Muscle layer of colon (tissue), 2 donors: ENCODE data around the gene HK2.

ENCODE experiments used
- H3K27ac ChIP-seq: one replicate; pipeline ENCODE4 v1.7.0; 2013; ENCODE audit warnings: low read depth, mild to moderate bottlenecking, low read length, moderate library complexity
- H3K27me3 ChIP-seq, 2 donors: one replicate each; pipeline ENCODE4 v1.7.0; 2013; ENCODE audit warnings: low read length in 2 of 2, mild to moderate bottlenecking in 2 of 2; ENCODE audit not compliant: insufficient read depth in 2 of 2, control insufficient read depth in 1 of 2
- H3K36me3 ChIP-seq: one replicate; pipeline ENCODE4 v1.7.0; 2013; ENCODE audit warnings: mild to moderate bottlenecking, low read length; ENCODE audit not compliant: insufficient read depth
- H3K4me1 ChIP-seq: one replicate; pipeline ENCODE4 v1.7.0; 2013; ENCODE audit warnings: mild to moderate bottlenecking, low read length; ENCODE audit not compliant: insufficient read depth
- H3K4me3 ChIP-seq, 2 donors: one replicate each; pipeline ENCODE4 v1.7.0; 2013; ENCODE audit warnings: low read length in 2 of 2, low read depth in 1 of 2, mild to moderate bottlenecking in 1 of 2, moderate library complexity in 1 of 2
- H3K9ac ChIP-seq: one replicate; pipeline ENCODE4 v1.7.0; 2013; ENCODE audit warnings: low read length
- H3K9me3 ChIP-seq: one replicate; pipeline ENCODE4 v1.7.0; 2013; ENCODE audit warnings: mild to moderate bottlenecking, low read length
- donor health status: abdominal sarcoma.
- donor health status: Adenocarcinoma of cecum.

HK2 gene

DNA sequence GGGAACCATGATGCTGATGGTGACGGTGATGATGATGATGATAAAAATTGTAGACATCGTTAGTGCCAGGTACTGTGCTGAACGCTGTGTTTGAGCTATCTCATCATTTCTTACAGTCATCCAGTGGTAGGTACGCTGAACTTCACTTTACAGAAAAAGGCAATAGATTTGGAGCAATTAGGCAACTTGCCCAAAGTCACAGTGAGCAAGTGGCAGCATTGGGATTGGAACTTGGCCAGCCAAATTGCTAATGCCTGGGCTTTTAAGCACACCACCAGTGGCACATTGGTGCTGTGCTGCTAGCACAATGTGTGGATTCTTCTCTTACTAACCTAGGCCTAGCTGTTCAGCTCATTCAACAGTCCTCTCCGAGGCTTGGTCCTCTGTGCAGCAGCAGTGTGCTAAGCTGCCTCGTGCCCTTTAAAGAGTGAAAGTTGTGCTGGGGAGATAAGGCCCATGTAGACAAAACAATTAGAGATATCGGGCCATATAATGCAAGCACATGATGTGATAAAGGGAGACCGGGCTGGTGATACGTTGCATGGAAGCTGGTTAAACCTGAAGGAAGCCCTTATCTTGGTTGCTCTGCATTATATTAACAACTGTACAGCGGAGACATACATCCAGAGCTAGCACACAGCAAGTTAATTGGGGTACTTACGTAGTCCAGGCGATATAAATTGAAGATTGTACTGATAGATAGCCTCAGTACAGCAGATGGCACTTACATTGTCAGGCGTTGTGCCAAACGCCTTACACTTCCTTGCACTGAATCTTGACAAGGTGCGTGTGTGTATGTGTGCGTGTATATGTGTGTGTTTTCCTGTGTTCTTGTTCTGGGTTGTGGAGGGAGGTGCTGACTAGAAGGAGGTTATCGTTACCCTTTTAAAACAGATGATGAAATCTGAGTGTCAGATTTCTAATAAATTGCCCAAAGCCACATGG is 28.4 kb downstream of the HK2 start:
- Histone ChIP-seq H3K9me3 (no peaks in the 10 kb centered on the region), H3K27me3 (no peaks in the 10 kb centered on the region), H3K4me1 (no peaks in the 10 kb centered on the region), H3K9ac (no peak overlapping the region), H3K4me3 (no peak overlapping the region), H3K27ac (no peak overlapping the region), H3K36me3 (no peaks in the 10 kb centered on the region)

GRCh38 chr2:74863802-74864248 is 29.9 kb downstream of the HK2 start:
- H3K36me3 ChIP-seq: no peaks in the 10 kb centered on the region
- no peaks in the 10 kb centered on the region for H3K27me3 ChIP-seq
- no peak overlapping the region for H3K4me3 ChIP-seq
- no peaks in the 10 kb centered on the region for H3K9me3 ChIP-seq
- no peaks in the 10 kb centered on the region for H3K4me1 ChIP-seq
- H3K9ac ChIP-seq: no peak overlapping the region
- H3K27ac ChIP-seq: no peak overlapping the region

DNA sequence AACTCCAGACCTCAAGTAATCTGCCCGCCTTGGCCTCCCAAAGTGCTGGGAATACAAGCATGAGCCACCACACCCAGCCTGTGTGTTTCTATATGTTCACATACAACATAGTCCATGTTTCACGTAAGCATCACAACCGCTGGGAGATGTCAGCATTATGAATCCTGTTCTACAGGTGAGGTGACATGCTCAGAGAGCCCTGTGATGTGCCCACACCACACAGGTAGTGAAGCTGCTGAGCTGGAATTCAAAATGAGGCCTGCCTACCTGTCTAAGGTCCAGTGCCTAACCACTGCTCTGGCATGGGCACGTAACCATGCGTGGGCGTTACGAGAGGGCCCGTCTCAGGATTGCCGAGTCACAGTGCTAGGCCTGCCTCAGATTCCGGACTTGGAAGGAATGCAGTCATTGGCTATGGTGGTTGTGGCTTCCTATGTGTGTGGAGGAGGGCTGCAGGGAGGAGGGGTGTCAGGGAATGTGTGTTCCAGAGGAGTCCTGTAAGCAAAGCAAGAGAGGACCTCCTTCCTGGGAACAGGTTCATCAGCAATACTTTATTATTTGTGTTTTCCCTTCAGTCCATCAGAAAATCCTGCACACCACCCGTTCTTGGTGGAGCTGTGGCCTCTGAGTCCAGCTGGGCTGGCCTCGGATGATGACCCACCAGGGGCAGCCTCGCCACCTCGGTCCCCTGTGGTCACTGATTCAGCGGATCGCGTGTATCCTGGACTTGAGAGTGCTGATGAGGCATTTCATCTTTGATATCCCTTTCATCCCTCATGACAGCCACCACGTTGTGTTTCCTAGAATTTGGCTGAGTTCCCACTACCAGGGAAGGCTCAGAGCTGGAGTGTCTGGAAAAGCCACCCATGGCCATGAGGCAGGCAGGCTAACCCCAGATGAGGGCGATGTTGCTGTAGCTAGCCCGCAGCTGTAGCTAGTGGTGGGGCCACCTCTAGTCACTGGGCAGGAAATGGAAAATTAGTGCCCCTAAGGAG is 31.1 kb downstream of the HK2 start:
- Histone ChIP-seq H3K27ac (no peak overlapping the region), H3K27me3 (no peaks in the 10 kb centered on the region), H3K4me1 (no peaks in the 10 kb centered on the region), H3K9me3 (no peaks in the 10 kb centered on the region), H3K4me3 (no peak overlapping the region), H3K36me3 (no peaks in the 10 kb centered on the region), H3K9ac (no peak overlapping the region)

DNA sequence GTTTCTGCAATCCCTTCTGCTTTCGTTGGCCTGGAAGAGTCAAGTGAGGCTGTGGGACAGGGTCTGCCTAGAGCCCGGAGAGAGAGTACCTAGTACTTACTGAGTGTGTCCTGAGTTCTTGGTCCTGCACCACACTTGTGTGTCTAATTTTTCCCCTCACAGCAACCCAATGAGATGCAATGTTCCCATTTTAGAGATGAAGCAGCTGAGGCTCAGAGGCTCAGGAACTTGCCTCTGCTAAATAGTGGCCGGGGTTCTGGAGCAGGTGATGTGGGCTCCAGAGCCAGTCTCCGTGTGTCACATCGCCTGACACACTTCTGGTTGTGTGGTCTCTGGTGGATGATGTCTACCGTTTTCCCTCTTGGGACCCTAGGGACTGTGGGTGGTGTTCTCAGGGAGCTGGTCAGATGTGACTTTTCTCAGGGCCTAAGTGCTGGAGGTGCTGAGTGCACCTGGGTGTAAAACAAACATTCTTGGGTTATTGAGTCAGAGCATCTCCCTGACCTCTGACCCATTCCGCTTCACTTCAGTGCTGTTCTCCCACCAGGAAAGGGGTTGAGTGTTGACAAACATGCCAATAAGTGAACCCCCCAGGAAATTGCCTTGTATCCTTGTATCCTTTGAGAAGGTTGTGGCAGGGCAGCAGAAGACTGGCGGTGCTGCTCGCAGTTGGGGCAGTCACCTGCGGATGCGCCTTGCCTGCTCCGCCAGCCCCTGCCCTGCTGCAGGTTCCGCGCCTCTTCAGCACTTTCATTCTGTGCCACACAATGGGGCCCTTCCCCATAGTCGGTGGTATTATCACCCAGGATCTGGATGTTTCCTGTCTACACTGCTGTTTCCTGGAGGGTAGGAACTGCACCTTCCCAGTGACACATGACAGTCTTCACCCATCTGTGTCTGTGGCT is 32.1 kb downstream of the HK2 start:
- no peaks in the 10 kb centered on the region for H3K4me1 ChIP-seq
- H3K36me3 ChIP-seq: no peaks in the 10 kb centered on the region
- no peaks in the 10 kb centered on the region for H3K9me3 ChIP-seq
- no peak overlapping the region for H3K4me3 ChIP-seq
- no peaks in the 10 kb centered on the region for H3K27me3 ChIP-seq
- H3K27ac ChIP-seq: no peak overlapping the region
- H3K9ac ChIP-seq: no peak overlapping the region

DNA sequence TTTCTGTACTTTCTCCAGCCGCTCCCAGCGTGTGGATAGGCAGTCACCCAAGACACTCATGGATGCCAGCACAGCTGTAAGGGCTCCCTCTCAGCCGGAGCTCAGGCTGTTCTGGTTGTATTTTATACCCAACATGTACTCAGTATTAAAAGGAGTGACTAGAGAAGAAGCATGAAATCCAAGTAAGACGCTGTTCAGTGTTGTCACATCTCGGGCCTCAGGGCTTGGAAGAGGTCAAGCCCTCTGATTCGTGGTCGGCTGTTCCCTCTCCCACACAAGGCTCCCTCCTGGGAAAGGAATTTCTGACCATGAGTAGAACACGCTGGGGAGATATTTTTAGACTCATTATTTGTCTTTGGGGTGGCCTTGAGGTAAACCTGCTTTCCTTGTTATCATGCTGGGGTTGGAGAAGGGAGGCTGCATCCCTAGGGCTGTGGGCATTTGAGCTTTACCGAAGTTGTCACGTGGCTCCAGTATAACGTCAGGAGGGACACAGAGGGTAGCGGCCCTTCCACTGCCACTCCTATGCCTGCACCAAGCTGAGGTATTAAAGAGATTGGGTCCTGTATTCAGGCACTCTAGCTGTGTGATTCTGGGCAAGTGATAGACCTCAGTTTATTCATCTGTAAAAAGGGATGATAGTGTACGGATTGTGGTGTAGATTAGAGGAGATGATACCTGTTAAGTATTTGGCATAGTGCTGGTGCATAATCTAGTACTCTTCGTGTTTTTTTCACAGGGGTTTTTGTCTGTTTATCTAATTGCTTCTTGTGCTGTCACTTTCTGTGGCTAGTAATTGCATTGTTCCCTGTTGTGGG is 34.1 kb downstream of the HK2 start:
- H3K9ac ChIP-seq: no peak overlapping the region
- H3K36me3 ChIP-seq: no peaks in the 10 kb centered on the region
- H3K27me3 ChIP-seq: no peaks in the 10 kb centered on the region
- H3K4me1 ChIP-seq: no peaks in the 10 kb centered on the region
- no peak overlapping the region for H3K27ac ChIP-seq
- no peak overlapping the region for H3K4me3 ChIP-seq
- no peaks in the 10 kb centered on the region for H3K9me3 ChIP-seq

DNA sequence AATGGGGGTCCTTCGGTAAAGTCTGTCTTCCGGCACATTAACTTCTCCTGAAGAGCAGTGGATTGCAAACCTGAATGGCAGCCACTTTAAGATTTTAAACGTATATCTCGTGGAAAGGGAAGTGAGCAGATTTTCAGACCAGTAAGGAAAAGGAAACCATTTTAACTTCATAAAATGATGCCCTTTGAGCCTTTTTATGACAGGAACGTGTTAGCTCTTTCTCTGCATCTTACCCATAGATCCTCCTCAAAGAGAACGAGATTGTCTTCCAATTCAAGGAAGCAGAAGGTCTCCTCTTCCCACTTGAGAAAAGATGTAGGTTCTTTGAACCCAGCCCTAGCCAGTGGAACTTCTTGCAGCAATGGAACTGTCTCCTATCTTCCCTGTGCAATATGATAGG is 35.6 kb downstream of the HK2 start:
- Histone ChIP-seq H3K27me3 (no peaks in the 10 kb centered on the region), H3K4me3 (no peak overlapping the region), H3K27ac (no peak overlapping the region), H3K36me3 (no peaks in the 10 kb centered on the region), H3K4me1 (no peaks in the 10 kb centered on the region), H3K9ac (no peak overlapping the region), H3K9me3 (no peaks in the 10 kb centered on the region)

GRCh38 chr2:74870951-74871350 is 37.0 kb downstream of the HK2 start:
- H3K9ac ChIP-seq: no peak overlapping the region
- H3K36me3 ChIP-seq: no peaks in the 10 kb centered on the region
- peaks cover under 1% of the 10 kb centered on the region for H3K4me1 ChIP-seq
- no peaks in the 10 kb centered on the region for H3K9me3 ChIP-seq
- H3K4me3 ChIP-seq: no peak overlapping the region
- no peaks in the 10 kb centered on the region for H3K27me3 ChIP-seq
- H3K27ac ChIP-seq: no peak overlapping the region

- Histone ChIP-seq H3K27ac (no peak overlapping the region), H3K27me3 (no peaks in the 10 kb centered on the region), H3K9me3 (no peaks in the 10 kb centered on the region), H3K4me1 (peaks cover 4% of the 10 kb centered on the region), H3K4me3 (no peak overlapping the region), H3K36me3 (no peaks in the 10 kb centered on the region), H3K9ac (no peak overlapping the region)
These were observed 37.5 kb downstream of the HK2 start for GRCh38 chr2:74871414-74871813.

- H3K27ac ChIP-seq: no peak overlapping the region
- H3K27me3 ChIP-seq: no peaks in the 10 kb centered on the region
- no peak overlapping the region for H3K9ac ChIP-seq
- H3K4me1 ChIP-seq: peaks cover 4% of the 10 kb centered on the region
- no peaks in the 10 kb centered on the region for H3K36me3 ChIP-seq
- H3K9me3 ChIP-seq: no peaks in the 10 kb centered on the region
- H3K4me3 ChIP-seq: no peak overlapping the region
These were observed 38.5 kb downstream of the HK2 start for GRCh38 chr2:74872389-74872836.

DNA sequence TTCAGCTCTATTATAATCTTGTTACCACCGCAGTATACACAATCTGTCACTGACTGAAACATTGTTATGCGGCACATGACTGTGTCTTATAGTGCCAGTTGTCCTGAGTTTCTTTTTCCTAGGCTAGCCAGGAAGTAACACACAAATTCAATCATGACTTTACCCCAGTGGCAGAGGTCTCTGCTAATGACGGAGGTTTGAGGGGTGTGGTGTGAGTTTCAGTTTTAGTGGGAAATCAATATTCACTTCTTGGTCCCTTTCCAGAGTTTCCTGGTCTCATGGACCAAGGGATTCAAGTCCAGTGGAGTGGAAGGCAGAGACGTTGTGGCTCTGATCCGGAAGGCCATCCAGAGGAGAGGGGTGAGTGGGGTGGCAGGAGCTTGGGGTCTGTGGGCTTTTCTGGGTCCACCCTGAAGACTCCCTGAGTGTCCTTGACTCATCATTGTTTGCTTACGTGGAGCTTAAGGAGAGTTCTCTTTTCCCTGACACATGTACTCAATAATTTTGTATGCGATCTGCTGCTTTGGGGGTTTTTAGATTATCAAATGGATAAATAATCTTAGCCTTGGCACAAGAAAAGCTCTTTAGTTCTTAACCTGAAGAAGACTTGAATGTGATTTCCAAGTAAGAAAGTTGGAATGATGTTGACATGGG is 39.2 kb downstream of the HK2 start:
- no peaks in the 10 kb centered on the region for H3K36me3 ChIP-seq
- peaks cover 4% of the 10 kb centered on the region for H3K4me1 ChIP-seq
- no peaks in the 10 kb centered on the region for H3K9me3 ChIP-seq
- H3K4me3 ChIP-seq: no peak overlapping the region
- H3K27ac ChIP-seq: no peak overlapping the region
- no peak overlapping the region for H3K9ac ChIP-seq
- no peaks in the 10 kb centered on the region for H3K27me3 ChIP-seq
